ENCODE measurements around the gene IMP4.
"Not testable (repeated sequence)": the region's sequence is repeated elsewhere in the genome, so short reads cannot be mapped to it uniquely, and the experiment has no call there.

Gene IMP4, protein sequence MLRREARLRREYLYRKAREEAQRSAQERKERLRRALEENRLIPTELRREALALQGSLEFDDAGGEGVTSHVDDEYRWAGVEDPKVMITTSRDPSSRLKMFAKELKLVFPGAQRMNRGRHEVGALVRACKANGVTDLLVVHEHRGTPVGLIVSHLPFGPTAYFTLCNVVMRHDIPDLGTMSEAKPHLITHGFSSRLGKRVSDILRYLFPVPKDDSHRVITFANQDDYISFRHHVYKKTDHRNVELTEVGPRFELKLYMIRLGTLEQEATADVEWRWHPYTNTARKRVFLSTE

DNA sequence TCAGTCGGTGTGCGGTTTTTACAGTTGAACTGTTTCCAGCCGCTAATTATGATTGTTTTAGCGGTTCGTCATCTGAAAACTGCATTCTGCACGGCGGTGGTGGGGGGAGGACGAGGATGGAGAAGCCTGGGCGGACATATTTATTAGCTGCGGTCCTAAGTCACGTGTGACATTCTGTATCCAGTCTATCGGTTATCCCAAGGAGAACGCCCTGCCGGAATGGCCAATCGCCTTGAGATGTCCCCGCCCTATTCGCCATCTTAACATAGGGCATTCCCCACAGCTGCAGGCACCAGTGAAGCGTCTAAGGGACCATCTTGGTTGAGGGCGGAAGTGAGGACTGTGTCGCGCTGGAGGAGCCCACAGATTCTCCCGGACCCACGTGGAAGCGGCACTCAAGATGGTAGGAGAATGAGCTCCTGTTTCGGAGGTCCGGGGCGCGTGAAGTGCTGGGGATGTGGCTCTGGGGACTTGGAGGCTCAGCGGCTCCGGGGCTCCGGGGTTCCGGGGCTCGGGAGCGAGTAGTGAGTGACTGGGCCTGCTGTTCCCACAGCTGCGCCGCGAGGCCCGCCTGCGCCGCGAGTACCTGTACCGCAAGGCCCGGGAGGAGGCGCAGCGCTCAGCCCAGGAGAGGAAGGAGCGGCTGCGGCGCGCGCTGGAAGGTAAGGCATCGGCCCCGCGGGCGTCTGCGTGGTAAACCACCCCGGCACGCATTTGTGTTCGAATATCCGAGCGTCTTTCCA lies at the start of gene IMP4:
IMP4 (plus strand) TSS at position 365 of the 743 bp plus-strand sequence; CDS start at position 401, 36 bp downstream.
- no peak for DNase-seq

DNA sequence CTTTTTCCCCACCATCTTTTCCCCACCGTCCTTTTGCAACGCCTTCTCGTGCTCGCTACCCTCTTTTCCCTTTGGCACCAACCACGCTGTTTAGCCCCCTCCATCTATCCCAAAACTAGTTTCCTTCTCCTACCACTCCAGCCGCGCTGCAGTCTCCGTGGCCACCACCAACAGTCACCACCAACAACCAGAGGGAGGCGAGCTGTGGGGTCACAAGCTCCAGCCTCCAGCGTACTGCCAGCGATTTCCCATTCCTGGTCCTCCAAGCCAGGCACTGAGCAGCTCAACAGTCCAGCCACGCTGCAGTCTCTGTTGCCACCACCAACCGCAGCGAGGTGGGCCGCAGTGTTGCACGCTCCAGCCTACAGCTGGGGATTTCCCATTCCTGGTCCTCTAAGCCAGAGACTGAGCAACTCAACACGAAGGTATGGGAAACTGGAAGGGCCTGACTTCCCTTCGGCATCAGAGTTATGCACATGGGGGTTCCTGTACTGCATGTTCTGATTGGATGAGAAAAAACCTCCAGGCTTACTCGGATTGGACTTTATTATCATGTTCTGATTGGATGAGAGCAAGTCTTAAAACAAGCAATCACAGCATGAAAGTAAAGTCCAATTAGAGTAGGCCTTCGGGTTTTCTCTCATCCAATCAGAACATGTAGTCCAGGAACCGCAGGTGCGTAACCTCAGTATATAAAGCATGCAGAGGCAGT lies 42.3 kb upstream of the IMP4 start:
- DNase-seq = no peak

DNA sequence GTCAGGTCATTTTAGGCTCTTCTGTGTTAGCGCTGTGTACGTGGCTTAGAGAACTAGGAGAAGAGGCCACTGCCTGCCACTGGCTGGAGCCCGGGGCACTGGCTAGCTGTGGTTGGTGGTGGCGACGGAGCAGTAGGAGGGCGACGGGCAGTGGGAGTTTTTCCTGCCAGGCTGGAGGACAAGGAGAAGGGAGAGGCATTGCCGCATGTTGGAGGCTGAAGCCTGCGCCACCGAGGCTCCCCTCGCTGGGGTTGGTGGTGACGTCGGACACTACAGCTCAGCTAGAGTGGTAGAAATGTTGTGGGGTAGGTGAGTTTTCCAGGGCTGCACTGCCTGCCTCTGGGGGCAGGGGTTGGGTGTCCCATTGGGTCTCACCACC lies 41.7 kb upstream of the IMP4 start:
- DNase-seq = no peak

DNA sequence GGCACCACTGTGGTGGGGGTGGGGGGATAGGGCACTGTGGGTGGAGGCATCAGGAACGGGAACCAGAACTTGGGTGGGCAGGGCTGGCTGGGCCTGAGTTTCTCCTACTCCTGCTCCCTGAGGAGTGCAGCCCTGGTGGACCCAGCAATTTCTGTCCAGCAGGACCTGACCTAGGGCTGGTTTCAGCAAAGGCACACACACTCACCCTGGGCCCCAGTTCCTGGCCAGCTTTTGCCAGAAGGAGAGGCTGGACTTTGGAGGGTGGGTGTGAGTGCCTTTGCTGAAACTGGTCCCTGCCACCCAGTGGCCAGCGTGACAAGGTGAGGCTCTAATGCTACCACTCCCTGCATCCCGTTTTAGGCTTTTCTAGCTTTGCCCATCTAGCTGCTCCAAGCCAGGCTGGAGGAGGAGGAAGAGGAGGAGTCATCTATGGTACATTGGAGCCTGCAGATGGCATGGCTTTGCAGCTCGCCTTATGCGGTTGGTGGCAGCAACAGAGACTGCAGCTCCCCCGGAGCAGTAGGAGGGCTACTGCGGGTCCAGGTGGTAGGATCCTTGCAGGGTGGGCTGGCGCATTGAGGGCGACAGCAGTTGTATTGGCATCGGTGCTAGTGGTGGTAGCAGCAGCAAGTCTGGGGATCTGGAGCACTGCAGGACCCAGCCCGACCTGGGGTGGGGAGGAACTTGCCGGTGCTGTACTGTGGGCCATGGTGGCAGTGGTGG lies 40.4 kb upstream of the IMP4 start:
- DNase-seq = no peak

DNA sequence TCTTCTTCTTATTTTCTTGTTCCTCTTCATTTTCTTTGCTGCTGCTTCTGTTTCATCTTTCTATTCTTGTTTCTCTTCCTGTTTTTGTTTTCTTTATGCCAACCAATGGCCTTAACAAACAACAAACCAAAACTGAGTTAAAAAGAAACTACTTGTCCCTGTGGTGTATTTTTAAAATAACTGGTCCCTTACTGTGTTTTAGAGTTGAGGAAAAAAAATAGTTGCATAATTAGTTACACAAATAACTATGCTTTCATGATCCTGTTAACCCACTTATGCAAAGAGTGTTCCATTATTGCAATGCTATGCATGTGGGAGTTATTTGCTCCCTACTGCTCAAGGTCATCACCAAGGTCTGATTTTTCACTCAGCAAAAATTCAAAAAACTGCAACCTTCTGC lies 39.5 kb upstream of the IMP4 start:
- DNase-seq = no peak

DNA sequence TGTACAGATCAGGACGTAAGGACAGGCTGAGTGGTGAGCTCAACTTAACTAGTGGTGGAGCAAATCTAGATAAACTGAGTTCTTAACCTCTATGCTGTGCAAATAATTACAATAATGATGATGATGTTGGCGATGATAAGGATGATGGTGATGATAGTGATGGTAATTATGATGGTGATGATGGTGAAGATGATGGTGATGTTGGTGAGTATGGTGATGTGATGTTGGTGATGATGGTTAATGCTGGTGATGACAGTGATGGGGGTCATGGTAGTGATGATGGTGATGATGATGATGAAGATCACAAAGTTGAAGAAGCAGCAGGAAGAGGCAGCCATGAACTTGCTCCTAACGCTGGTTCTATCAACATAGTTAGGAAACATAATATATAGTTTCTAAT lies 38.0 kb upstream of the IMP4 start:
- DNase-seq = no peak

DNA sequence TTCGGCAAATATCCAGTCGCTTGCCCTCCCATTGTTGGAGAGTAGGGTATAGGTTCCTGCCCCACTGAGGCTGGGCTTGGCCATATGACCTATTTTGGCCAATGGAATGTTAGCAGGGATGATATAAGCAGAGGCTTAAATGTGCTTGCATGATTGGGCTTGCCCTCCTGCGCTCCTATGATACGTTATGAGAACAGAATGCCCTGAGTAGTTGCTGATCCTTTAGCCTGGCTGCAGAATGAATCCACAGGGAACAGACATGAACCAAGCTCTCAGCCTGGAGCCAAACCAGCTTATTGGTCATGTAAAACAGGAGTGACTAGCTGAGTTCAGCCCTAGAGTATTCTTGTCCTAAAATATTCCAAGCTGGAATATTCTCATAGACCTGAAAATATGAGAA lies 34.8 kb upstream of the IMP4 start:
- no peak for DNase-seq

DNA sequence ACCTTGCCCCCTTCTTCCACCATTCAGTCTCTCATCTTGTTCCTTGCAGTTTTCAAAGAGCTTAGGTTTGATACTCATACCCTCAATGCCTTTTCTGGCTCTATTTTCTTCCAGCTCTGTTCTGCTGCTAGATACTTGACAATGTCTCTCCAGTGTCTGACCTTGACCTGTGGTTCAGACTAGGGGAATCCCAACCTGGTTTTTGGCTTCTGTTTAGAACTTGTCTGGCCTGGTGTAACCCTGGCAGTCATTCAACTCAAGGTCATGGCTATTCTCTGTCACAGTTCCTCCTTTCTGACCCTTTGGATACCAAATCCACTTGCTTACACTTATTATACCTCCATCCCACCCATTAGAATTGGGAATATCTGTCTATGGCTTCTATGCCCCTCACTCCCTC lies 31.8 kb upstream of the IMP4 start:
- no peak for DNase-seq

DNA sequence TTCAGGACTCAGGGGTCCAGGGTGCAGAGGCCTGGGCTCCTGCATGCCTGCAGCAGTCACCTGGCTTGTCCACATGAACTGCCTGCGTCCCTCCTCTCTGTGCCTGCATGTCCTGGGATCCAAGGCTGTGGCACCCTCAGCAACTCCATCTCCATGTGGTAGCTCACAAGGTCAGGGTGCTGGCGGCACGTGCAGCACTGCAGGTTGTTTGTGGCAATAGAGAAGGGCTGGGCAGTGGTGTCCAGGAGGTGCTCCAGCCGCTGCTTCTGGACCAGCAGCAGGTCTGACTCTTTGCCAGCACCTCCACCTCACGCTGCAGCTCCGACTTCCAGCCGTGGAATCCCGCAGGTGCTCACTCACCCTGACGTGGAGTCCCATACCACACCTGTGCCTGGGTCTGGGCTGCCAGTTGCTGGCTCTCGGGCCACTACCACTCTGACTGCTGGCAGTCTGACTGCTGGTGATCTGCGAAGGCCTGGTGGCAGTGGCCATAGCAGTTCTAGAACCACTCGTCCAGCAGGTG lies 28.8 kb upstream of the IMP4 start:
- no peak for DNase-seq

DNA sequence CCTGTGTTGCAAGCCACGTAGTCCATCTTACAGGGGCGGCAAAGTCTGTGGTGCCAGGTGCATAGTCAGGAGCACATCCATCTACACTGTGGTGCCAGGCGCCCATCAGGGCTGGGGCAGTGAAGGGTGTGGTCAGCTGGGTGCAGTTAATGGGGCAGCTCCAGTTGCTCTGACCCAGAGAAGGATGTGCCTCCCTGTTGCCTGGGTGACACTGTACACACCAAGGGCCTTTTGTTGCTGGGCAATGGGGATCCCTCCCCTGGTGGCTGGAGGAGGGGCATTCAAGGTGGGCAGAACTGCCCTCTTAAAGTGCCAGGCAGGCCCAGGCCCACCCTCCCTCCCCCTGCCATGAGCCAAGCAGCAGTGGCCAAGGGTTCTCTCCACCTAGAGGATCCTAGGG lies 28.3 kb upstream of the IMP4 start:
- DNase-seq = no peak

DNA sequence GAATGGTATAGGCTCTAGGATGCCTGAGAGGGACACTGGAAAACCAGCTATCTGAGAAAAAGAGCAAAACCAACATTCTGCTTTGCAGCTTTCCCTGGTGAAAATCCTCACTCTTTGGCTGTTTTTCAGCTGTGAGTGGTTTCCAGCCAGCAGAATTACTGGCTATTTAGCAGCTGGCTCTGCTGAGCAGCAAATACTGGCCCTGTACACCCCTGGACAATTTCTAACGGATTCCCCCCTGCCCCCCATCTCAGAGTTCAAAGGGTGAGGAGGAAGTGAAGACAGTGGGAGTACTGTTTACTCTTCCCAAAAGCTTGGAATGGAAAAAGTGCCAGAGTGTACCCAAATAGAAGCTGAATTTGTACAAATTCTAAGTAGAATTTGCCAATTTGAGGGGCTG lies 26.1 kb upstream of the IMP4 start:
- DNase-seq = no peak

DNA sequence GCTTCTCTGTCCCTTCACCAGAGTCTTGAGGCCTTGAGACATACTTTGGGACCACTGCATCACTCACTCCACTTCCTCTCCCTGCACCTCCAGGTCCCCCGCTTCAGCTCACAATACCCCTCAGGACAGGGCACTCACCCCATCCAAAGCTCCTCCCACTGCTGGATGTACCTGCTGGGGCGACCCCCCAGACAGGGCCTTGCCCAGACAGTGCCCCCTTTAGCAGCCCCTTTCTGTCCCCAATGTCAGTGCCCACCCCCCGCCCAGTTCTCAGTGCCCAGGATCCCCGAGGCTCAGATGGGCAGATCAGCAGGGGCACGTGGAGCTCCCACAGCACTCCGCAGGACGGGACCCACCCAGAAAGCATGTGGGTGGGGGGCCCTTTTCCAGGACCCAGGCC lies 23.8 kb upstream of the IMP4 start:
- no peak for DNase-seq

DNA sequence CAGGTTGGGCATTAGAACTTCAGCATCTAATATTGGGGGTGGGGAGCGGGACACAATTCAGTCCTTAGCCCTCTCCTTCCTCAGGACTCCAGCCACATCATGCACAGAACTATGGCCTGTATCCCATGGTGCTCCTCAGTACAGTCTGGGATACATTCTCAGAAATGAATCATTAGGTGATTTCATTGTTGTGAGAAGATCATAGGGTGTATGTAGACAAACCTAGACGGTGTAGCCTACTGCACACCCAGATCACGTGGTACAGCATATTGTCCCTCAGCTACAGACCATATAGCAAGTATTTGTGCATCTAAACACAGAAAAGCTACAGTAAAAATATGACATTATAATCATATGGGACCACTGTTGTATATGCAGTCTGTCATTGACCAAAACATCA lies 23.2 kb upstream of the IMP4 start:
- no peak for DNase-seq

DNA sequence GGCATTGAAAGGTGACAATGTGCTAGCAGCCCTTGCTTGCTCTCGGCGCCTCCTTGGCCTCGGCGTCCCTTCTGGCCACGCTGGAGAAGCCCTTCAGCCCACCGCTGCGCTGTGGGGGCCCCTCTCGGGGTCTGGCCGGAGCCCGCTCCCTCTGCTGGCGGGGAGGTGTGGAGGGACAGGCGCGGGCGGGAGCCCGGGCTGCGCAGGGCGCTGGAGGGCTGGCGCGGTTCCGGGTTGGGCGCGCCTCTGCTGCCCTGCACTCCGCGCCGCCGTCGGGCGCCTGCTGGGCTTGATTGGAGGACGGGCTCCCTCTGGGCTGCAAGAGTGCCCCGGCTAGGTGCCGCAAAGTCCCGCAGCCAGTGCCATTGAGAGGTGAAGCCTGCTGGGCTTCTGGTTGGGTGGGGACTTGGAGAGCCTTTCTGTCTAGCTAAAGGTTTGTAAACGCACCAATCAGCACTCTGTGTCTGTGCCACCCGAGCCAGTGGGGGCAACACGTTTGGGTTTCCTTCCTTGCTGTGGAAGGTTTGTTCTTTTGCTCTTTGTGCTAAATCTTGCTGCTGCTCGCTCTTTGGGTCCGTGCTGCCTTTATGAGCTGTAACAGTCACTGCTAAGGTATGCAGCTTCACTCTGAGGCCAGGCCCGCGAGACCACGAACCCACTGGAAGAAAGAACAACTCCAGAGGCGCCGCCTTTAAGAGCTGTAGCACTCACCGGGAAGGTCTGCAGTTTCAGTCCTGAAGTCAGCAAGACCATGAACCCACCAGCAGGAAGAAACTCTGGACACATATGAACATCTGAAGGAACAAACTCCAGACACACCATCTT lies 14.8 kb upstream of the IMP4 start:
- DNase-seq = no peak

DNA sequence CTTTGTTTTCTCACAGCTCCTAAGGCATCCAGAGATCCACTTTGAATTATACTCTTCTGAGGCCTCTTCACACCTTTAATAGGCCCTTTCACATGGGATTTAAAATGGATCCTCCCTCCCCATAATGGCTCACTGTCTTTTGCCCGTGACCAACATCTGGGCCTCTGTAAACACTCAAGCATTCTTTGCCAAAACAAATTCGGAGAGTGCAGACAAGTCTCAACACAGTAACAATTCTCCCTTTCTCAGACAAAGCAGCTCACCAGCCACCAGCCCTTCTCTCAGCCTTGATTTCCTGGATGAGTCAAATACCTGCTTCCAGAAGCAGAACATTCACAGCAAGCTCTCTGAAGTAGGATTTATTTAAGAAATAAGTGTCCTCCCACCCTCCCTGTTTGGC lies 14.0 kb upstream of the IMP4 start:
- DNase-seq = no peak

DNA sequence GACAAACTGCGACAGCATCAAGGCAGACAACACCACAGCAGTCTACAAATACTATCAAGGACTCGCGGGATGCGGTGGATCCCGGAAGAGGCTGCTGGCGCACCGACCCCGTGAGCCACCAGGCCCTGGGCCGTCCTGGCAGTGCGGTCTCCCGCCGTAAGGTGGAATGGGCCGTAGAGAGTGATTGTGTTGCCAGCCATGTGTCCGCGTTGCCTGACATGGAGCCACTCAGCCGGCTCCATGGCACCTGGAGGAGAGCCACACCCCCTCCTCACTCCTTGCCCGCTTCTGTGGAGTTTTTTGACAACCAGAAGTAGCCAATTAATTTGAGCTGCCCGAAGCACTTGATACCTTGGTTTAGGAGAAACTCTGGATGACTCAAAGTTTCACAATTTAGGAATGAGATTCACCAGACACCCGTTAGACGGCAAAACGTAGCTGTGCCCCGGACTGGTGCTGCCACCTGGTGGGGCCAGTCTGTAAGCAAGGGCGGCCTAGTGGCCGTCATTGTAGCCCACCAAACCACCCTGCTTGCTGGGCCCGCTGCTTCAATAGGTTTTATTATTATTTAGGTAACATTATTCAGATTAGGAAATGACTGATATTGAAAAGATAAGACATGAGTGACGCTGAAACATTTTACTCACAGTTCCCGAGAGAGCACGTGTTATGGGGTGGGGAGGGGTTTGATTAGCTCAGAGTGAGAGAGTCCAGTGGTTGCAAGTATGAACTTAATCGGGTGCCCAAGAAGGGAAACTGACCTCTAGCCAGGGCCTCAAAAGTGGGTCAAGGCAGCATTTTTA lies 10.2 kb upstream of the IMP4 start:
- no peak for DNase-seq

DNA sequence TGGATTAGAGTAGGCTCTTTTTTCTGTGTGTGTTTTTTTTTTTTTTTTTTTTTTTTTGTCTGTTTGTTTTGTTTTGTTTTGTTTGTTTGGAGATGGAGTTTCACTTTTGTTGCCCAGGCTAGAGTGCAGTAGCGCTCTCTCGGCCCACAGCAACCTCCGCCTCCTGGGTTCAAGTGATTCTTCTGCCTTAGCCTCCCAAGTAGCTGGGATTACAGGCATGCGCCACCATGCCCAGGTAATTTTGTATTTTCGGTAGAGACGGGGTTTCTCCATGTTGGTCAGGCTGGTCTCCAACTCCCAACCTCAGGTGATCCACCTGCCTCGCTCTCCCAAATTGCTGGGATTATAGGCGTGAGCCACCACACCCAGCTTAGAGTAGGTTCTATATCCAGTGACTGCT lies 9.4 kb upstream of the IMP4 start:
- not testable (repeated sequence) for DNase-seq

DNA sequence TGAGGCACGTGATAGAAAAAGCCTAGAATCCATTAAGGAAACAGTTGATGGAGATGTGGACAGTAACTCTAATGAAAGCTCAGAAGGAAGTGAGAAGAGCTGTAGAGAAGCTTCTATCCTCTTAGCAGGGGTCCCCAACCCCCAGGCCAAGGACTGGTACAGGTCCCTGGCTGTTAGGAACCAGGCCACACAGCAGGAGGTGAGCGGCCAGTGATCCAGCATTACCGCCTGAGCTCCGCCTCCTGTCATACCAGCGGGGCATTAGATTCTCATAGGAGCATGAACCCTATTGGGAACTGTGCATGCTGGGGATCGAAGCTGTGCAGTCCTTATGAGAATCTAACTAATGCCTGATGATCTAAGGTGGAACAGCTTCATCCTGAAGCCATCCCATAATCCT lies 8.7 kb upstream of the IMP4 start:
- no peak for DNase-seq

DNA sequence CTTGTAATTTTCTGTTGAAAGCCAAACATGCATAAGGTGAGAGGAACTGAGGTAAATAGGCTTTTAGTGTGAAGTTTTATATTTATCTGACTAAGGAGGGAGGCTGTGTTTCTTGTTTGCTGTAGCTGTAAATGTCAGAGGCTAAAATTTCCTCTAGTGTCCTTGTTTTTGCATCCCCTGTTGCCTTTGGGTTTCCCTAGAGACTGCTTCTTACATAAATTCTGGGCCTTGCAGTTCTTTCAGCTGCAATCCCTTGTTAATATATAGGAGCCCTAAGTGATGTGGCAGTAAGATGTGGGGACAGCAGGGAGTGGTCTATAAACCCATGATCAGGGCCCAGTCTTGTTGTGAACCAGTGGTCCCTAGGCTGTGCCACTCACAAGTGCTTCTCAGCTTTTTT lies 7.5 kb upstream of the IMP4 start:
- DNase-seq = no peak

DNA sequence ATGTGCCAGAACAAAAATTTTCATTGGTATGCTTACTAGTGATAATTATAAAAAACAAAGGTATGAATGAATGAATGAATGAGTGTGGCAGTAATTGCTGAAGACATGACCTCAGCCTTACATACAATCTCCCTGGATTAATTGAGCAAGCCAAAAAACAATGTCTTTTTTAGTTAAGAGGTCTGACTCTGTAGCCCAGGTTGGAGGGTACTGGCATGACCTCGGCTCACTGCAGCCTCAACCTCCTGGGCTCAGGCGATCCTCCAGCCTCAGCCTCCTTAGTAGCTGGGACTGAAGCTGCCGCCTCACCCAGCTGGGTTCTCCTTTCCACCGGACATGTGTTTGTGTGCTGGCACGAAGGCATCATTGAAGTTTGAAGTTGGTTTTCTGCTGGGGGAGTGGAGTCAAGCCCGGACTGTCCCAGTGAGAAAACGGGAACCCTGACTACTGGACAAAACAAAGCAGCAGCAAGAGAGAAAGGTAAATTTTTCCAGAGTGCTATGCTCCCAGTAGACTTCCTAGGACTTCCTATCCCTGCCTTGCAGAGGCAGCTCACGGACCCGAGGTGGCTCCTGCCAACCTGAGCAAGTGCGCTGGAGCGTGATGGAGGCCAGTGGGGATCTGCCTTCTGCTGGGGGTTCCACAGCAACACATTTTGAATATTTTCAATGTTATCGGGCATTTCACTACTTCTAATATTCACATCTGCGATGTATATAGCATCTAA lies 6.4 kb upstream of the IMP4 start:
- no peak for DNase-seq
